H1 (cell line): Measurements from ENCODE around the gene TSPEAR. TPM values are rescaled to one million over a fixed set of nuclear protein-coding genes. Genes with fewer than 3 reads are reported as not detected.

Experiments
- CTCF ChIA-PET: fragments of 300-600 bp; sonication (Branson Sonifier 250); formaldehyde crosslinking; loops from one replicate; lab custom pipeline; 2021; ENCODE audit not compliant: partially characterized antibody; lab: Charles Lee
- POLR2A ChIA-PET: fragments of 300-600 bp; sonication (Branson Sonifier 250); formaldehyde crosslinking; loops from one replicate; lab custom pipeline; 2021; ENCODE audit warnings: inconsistent platforms; ENCODE audit not compliant: partially characterized antibody; lab: Charles Lee
- DNase-seq, 2 experiments: peaks; one replicate each; pipeline versions ENCODE4 v3.0.0 to v3.0.0-alpha.2; 2010 to 2022; ENCODE audit warnings: low spot score in 2 of 2, low read depth in 1 of 2, mixed read lengths in 1 of 2
- FAIRE-seq: peaks from 2 replicates; lab custom pipeline; 2011; peaks lifted over from hg19 to GRCh38; lab: Jason Lieb, UNC
- H2AFZ ChIP-seq: 2 replicates; pipeline ENCODE4 v1.8.1; 2012; ENCODE audit warnings: low read length, inconsistent platforms
- H2AK5ac ChIP-seq: 2 replicates; pipeline ENCODE4 v1.6.1; 2013; ENCODE audit warnings: low read depth, low read length
- H2BK120ac ChIP-seq: replicated peaks from 2 replicates; pipeline ENCODE3; 2013; ENCODE audit warnings: low read depth, low read length, inconsistent platforms
- H2BK12ac ChIP-seq: 2 replicates; pipeline ENCODE4 v1.6.1; 2013; ENCODE audit warnings: low read depth, low read length
- H2BK15ac ChIP-seq: 2 replicates; pipeline ENCODE4 v1.6.1; 2013; ENCODE audit warnings: low read length
- H2BK20ac ChIP-seq: 2 replicates; pipeline ENCODE4 v1.6.1; 2013; ENCODE audit warnings: low read length
- H2BK5ac ChIP-seq: 2 replicates; pipeline ENCODE4 v1.6.1; 2013; ENCODE audit warnings: low read depth, low read length
- H3K14ac ChIP-seq: 2 replicates; pipeline ENCODE4 v1.6.1; 2013; ENCODE audit warnings: inconsistent platforms; ENCODE audit not compliant: insufficient read length
- H3K18ac ChIP-seq: 2 replicates; pipeline ENCODE4 v1.6.1; 2013; ENCODE audit warnings: low read length; ENCODE audit errors: extremely low read depth
- H3K23ac ChIP-seq: 2 replicates; pipeline ENCODE4 v1.6.1; 2013; ENCODE audit warnings: inconsistent platforms; ENCODE audit not compliant: insufficient read length
- H3K23me2 ChIP-seq: 2 replicates; pipeline ENCODE4 v1.6.1; 2013; ENCODE audit warnings: low read depth, low read length
- H3K27ac ChIP-seq: 2 replicates; pipeline ENCODE4 v1.6.1; 2011; ENCODE audit warnings: low read depth, low read length, inconsistent platforms
- H3K27me3 ChIP-seq, 4 experiments: replicated peaks in 1 of 4; 1 replicate in 1 of 4; 2 replicates in 3 of 4; pipeline versions ENCODE4 v1.6.1 to v1.8.1; 2011 to 2013; ENCODE audit warnings: low read length in 3 of 4, mild to moderate bottlenecking in 3 of 4, inconsistent platforms in 2 of 4, mixed read lengths in 2 of 4, moderate library complexity in 1 of 4; ENCODE audit not compliant: control insufficient read depth in 3 of 4, insufficient read depth in 3 of 4; ENCODE audit errors: extremely low read depth in 1 of 4
- H3K36me3 ChIP-seq, 4 experiments: 2 replicates each; pipeline versions ENCODE4 v1.6.1 to v1.8.1; 2011 to 2013; ENCODE audit warnings: mild to moderate bottlenecking in 4 of 4, low read length in 3 of 4, moderate library complexity in 2 of 4, control low read depth in 1 of 4, inconsistent platforms in 1 of 4; ENCODE audit not compliant: insufficient read depth in 4 of 4, control insufficient read depth in 2 of 4
- H3K4ac ChIP-seq: replicated peaks from 2 replicates; pipeline ENCODE3; 2013; ENCODE audit warnings: low read length, low read depth, mixed read lengths, inconsistent platforms; ENCODE audit not compliant: insufficient read length
- H3K4me1 ChIP-seq, 4 experiments: replicated peaks in 1 of 4; 1 replicate in 1 of 4; 2 replicates in 3 of 4; pipeline versions ENCODE4 v1.6.1 to v1.8.1; 2011 to 2013; ENCODE audit warnings: low read length in 3 of 4, inconsistent platforms in 2 of 4, mixed read lengths in 1 of 4; ENCODE audit not compliant: insufficient read depth in 4 of 4, control insufficient read depth in 3 of 4
- H3K4me2 ChIP-seq, 2 experiments: 2 replicates each; pipeline versions ENCODE4 v1.6.1 to v1.8.1; 2011 to 2013; ENCODE audit warnings: low read depth in 2 of 2, low read length in 2 of 2, control low read depth in 1 of 2, inconsistent platforms in 1 of 2, mild to moderate bottlenecking in 1 of 2; ENCODE audit not compliant: insufficient read depth in 1 of 2
- H3K4me3 ChIP-seq, 4 experiments: fragments of 200-600, 300-600 bp in 1 of 4; sonication (generic), shearing (Covaris generic), sonication (Bioruptor Twin) in 1 of 4; 2 replicates each; pipeline versions ENCODE4 v1.5.1 to v1.8.1; 2011 to 2016; ENCODE audit warnings: low read length in 4 of 4, low read depth in 3 of 4, control low read depth in 2 of 4, inconsistent platforms in 2 of 4, mild to moderate bottlenecking in 2 of 4, mixed read lengths in 1 of 4, moderate library complexity in 1 of 4; ENCODE audit not compliant: insufficient read depth in 2 of 4; ENCODE audit errors: extremely low read depth in 1 of 4
- H3K56ac ChIP-seq: replicated peaks from 2 replicates; pipeline ENCODE3; 2013; ENCODE audit warnings: low read depth, mild to moderate bottlenecking, mixed read lengths, low read length, inconsistent platforms; ENCODE audit not compliant: insufficient read length
- H3K79me1 ChIP-seq: 2 replicates; pipeline ENCODE4 v1.6.1; 2013; ENCODE audit warnings: low read depth, low read length, control low read depth
- H3K79me2 ChIP-seq, 2 experiments: 2 replicates each; pipeline versions ENCODE4 v1.6.1 to v1.8.1; 2012 to 2013; ENCODE audit warnings: low read length in 2 of 2, mild to moderate bottlenecking in 2 of 2, inconsistent platforms in 1 of 2; ENCODE audit not compliant: insufficient read depth in 2 of 2, control insufficient read depth in 1 of 2
- H3K9ac ChIP-seq, 4 experiments: replicated peaks in 1 of 4; 1 replicate in 1 of 4; 2 replicates in 3 of 4; pipeline versions ENCODE4 v1.6.1 to v1.8.1; 2011 to 2013; ENCODE audit warnings: low read depth in 3 of 4, low read length in 3 of 4, control low read depth in 2 of 4, mild to moderate bottlenecking in 2 of 4, moderate library complexity in 2 of 4, inconsistent platforms in 1 of 4; ENCODE audit errors: extremely low read depth in 1 of 4
- H3K9me3 ChIP-seq, 2 experiments: 2 replicates each; pipeline versions ENCODE4 v1.6.1 to v1.8.1; 2012 to 2013; ENCODE audit warnings: mild to moderate bottlenecking in 2 of 2, moderate library complexity in 2 of 2, control low read depth in 1 of 2, inconsistent platforms in 1 of 2, low read depth in 1 of 2, low read length in 1 of 2, mixed read lengths in 1 of 2; ENCODE audit not compliant: insufficient read depth in 2 of 2
- H4K20me1 ChIP-seq, 2 experiments: replicated peaks in 1 of 2; 2 replicates each; pipeline versions ENCODE3 to v1.8.1; 2011 to 2013; ENCODE audit warnings: inconsistent platforms in 2 of 2, low read length in 2 of 2, mild to moderate bottlenecking in 1 of 2; ENCODE audit not compliant: insufficient read depth in 2 of 2, control insufficient read depth in 1 of 2
- H4K5ac ChIP-seq: 2 replicates; pipeline ENCODE4 v1.6.1; 2013; ENCODE audit warnings: low read length, low read depth, mixed read lengths, inconsistent platforms; ENCODE audit not compliant: insufficient read length
- H4K8ac ChIP-seq: 2 replicates; pipeline ENCODE4 v1.8.0; 2013; ENCODE audit warnings: mild to moderate bottlenecking, moderate library complexity, low read length, inconsistent platforms; ENCODE audit not compliant: insufficient read depth; ENCODE audit errors: extremely low read depth
- H4K91ac ChIP-seq: replicated peaks from 2 replicates; pipeline ENCODE3; 2013; ENCODE audit warnings: low read length, mixed read lengths, inconsistent platforms; ENCODE audit not compliant: insufficient read length
- BRCA1 ChIP-seq: IDR thresholded peaks from 2 replicates; pipeline ENCODE4 v1.6.1; 2012; ENCODE audit warnings: low read depth, low read length, improper control_type of control experiment
- CBX8 ChIP-seq: fragments of 300-800, 300-1000 bp; sonication (generic); IDR thresholded peaks from 2 replicates; pipeline ENCODE4 v1.7.1; 2016; ENCODE audit warnings: low read depth, low read length, borderline replicate concordance
- CEBPB ChIP-seq: IDR thresholded peaks from 2 replicates; pipeline ENCODE4 v1.6.1; 2012; ENCODE audit warnings: low read depth, low read length
- E2F6 ChIP-seq: IDR thresholded peaks from 2 replicates; pipeline ENCODE4 v1.6.1; 2012; ENCODE audit warnings: inconsistent platforms
- EGR1 ChIP-seq: IDR thresholded peaks from 2 replicates; pipeline ENCODE4 v1.6.1; 2011; ENCODE audit warnings: low read depth, low read length, borderline replicate concordance
- EP300 ChIP-seq, 2 experiments: IDR thresholded peaks; 1 replicate in 1 of 2; 2 replicates in 1 of 2; pipeline ENCODE4 v1.6.1; 2011 to 2012; ENCODE audit warnings: low read depth in 2 of 2, low read length in 2 of 2, mild to moderate bottlenecking in 2 of 2, borderline replicate concordance in 1 of 2, inconsistent platforms in 1 of 2, moderate library complexity in 1 of 2
- NANOG ChIP-seq: IDR thresholded peaks from 2 replicates; pipeline ENCODE4 v1.6.1; 2011; ENCODE audit warnings: low read length, low read depth, mild to moderate bottlenecking, inconsistent platforms; ENCODE audit not compliant: insufficient read depth, poor library complexity, severe bottlenecking
- RBBP5 ChIP-seq: IDR thresholded peaks from 2 replicates; pipeline ENCODE4 v1.7.1; 2012; ENCODE audit warnings: low read depth, mild to moderate bottlenecking, inconsistent platforms, low read length, moderate library complexity, borderline replicate concordance
- SIN3A ChIP-seq, 2 experiments: IDR thresholded peaks in 1 of 2; conservative IDR thresholded peaks in 1 of 2; 2 replicates each; pipeline ENCODE4 v1.6.1; 2011 to 2012; ENCODE audit warnings: low read length in 2 of 2, improper control_type of control experiment in 1 of 2, low read depth in 1 of 2, mild to moderate bottlenecking in 1 of 2
- SIRT6 ChIP-seq: IDR thresholded peaks from one replicate; pipeline ENCODE4 v1.7.1; 2012; ENCODE audit warnings: low read length, inconsistent platforms
- SRF ChIP-seq: IDR thresholded peaks from 2 replicates; pipeline ENCODE4 v1.6.1; 2011; ENCODE audit warnings: mild to moderate bottlenecking, low read depth, low read length, moderate library complexity
- TAF7 ChIP-seq: optimal IDR thresholded peaks from 2 replicates; pipeline ENCODE3; 2011; ENCODE audit warnings: low read depth, mild to moderate bottlenecking, inconsistent platforms, low read length, moderate library complexity, borderline replicate concordance
- WGBS, 2 experiments: shearing (Covaris generic) in 1 of 2; methylation state at CpG; one replicate each; pipeline versions ENCODE4 v1.1.6 to v1.1.7; 2013 to 2015; ENCODE audit warnings: low lambda C conversion rate in 2 of 2, mixed read lengths in 2 of 2, inconsistent platforms in 1 of 2, low coverage in 1 of 2, missing lambda C conversion rate in 1 of 2; ENCODE audit not compliant: insufficient replicate concordance in 2 of 2, insufficient coverage in 1 of 2, insufficient read length in 1 of 2; ENCODE audit errors: extremely low coverage in 1 of 2, missing lambda C conversion rate in 1 of 2; 5-methylcytosine and 5-hydroxymethylcytosine counted together
- polyA plus RNA-seq, 7 experiments: library from polyadenylated mRNA; depleted of rRNA in 3 of 7; stranded (reverse) in 5 of 7; unstranded in 2 of 7; fragments of >200 nt in 5 of 7; fragments of 200-250 nt in 2 of 7; gene quantifications; 1 replicate in 5 of 7; 2 replicates in 1 of 7; 4 replicates in 1 of 7; pipeline versions ENCODE4 v1.2.1 to v1.2.3, GENCODE V29; 2011 to 2013; ENCODE audit warnings: missing spikeins in 2 of 7, mixed read lengths in 2 of 7
- total RNA-seq: library from RNA; stranded (reverse); fragmentation: NEBNext Ultra II Directional; extraction: Animal tissue kit (Norgen Biotek cat#: 25700); gene quantifications from 2 replicates; pipeline ENCODE4 v1.2.1, GENCODE V29; 2021

TSPEAR gene
- total and polyA plus RNA-seq, 2 of the 8 experiments (the other 6 are each of a cell fraction or from before 2014, with no cell fraction given) = 0.58 to 0.89 TPM

GRCh38 chr21:44583089-44583799 lies 128.1 kb downstream of the TSPEAR start:
- WGBS, 2 experiments = 78% methylated on average over 9 of the region's 11 CpGs; no CpG with 5 or more reads in 1 of the 2 experiments
- Histone ChIP-seq H3K4me2 (no peak overlapping the region), H3K23me2 (no peaks in the 10 kb centered on the region), H3K36me3 (no peaks in the 10 kb centered on the region), H3K23ac (no peak overlapping the region), H2AFZ (no peak overlapping the region), H2BK20ac (no peak overlapping the region), H2BK120ac (no peak overlapping the region), H3K18ac (no peak overlapping the region), H3K56ac (no peak overlapping the region), H4K20me1 (no peaks in the 10 kb centered on the region), H4K8ac (no peak overlapping the region), H3K4me1 (no peaks in the 10 kb centered on the region; a peak in 1 of 7 replicates), H3K9ac (no peak overlapping the region), H3K4me3 (no peak overlapping the region), H2BK12ac (no peak overlapping the region), H4K5ac (no peak overlapping the region), H2BK5ac (no peak overlapping the region), H3K4ac (no peak overlapping the region), H2BK15ac (no peak overlapping the region), H3K27ac (no peak overlapping the region), H2AK5ac (no peak overlapping the region), H3K79me1 (no peaks in the 10 kb centered on the region), H3K9me3 (peaks cover 0 to 3% of the 10 kb centered on the region in 2 experiments; a peak in 2 of 4 replicates), H3K14ac (no peak overlapping the region), H4K91ac (no peak overlapping the region), H3K27me3 (no peaks in the 10 kb centered on the region), H3K79me2 (no peaks in the 10 kb centered on the region)
- no peak for DNase-seq
- FAIRE-seq = no peak
- ChIA-PET POLR2A (interaction anchor here (1.2 to 1.9 kb wide), 3 partner anchors 11 to 170 kb away, joined by 3 to 4 read pairs (median 3); no protein-coding TSS in a partner anchor), CTCF (interaction anchor here (1.4 to 1.7 kb wide), 2 partner anchors 8 to 9 kb away, joined by 5 to 6 read pairs; partner anchors contain the start of gene KRTAP10-6)
- no peak for TF ChIP-seq SRF
- no peak for TF ChIP-seq CEBPB
- TF ChIP-seq SIRT6 = no peak
- TF ChIP-seq NANOG = no peak
- no peak for TF ChIP-seq EP300 (IDR thresholded peaks at IDR 0.05; ENCODE audit: borderline replicate concordance in 1 of 2, low read depth in 2 of 2, low read length in 2 of 2)
- no peak for TF ChIP-seq SIN3A (conservative IDR thresholded peaks at IDR 0.05 in 1 of 2, IDR thresholded peaks at IDR 0.05 in 1 of 2; ENCODE audit: low read depth in 1 of 2, low read length in 2 of 2)
- TF ChIP-seq TAF7 = no peak
- TF ChIP-seq RBBP5 = no peak
- TF ChIP-seq BRCA1 = no peak
- no peak for TF ChIP-seq EGR1
- no peak for TF ChIP-seq E2F6
- no peak for TF ChIP-seq CBX8
